CD4-positive, alpha-beta T cell treated with Interleukin-4 for 1 hour (primary cell): ENCODE measurements around the gene DDX20.
"Not testable (repeated sequence)": the region's sequence is repeated elsewhere in the genome, so short reads cannot be mapped to it uniquely, and the experiment has no call there.

Source experiments
- DNase-seq, 2 donors: peaks; one replicate each; pipeline ENCODE4 v3.0.0-alpha.2; 2020 to 2022

The DDX20 gene

GRCh38 chr1:111733183-111733991 lies 22.3 kb upstream of the DDX20 start:
- peak; percentile 35 to 77 for DNase-seq

DNA sequence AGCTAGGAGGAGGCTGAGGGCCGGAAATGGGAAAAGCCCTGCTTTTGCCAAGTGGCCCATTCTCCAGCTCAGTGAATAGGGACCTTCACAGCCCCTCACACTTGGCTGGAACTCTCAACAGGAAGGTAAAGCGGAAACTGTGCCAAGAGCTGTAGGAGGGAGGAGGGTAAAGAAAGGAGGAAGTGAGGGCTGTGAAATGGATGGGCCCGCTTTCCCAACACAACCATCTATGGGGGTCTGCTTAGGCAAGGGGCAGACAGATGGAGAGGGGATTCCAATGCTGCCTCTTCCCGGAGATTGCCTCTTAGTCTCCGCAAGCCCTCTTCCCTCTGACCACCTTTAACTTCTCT lies 21.7 kb upstream of the DDX20 start:
- DNase-seq = peak in 1 of 2 donors; percentile 33

GRCh38 chr1:111734426-111734825 lies 21.3 kb upstream of the DDX20 start:
- no peak for DNase-seq

DNA sequence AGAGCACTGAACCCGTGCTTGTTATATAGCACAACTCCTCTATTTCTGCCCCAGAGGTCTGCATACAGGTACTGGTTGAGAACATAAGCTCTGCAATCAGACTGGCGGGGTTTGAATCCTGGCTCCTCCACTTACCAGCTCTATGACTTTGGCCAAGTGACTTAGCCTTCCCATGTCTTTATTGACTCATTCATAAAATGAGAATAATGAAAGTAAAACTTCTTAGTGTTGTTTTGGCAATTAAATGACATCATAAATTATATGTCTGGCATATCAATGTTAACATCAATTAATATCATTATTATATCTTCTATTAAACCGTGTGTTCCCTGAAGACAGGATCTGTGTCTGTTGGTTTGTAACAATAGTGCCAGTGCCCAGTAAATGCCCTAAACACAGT lies 20.8 kb upstream of the DDX20 start:
- no peak for DNase-seq

DNA sequence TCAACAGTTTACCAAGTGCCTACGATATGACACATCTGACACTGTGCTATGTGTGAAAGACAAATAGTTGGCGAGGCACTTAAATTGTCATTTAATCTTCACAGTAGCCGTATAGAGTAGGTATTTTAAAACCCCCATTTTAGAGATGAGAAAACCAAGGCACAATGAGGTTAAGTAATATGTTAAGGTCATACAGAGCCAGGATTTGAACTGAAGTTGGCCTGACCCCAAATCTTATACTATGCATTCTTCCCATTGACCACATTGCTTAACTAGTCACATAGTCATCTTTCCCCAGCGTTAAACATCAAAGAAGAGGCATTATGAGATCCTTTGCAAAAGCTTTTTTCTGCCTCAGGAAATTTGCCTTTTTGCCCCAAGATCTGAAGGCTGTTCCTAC lies 20.4 kb upstream of the DDX20 start:
- no peak for DNase-seq

DNA sequence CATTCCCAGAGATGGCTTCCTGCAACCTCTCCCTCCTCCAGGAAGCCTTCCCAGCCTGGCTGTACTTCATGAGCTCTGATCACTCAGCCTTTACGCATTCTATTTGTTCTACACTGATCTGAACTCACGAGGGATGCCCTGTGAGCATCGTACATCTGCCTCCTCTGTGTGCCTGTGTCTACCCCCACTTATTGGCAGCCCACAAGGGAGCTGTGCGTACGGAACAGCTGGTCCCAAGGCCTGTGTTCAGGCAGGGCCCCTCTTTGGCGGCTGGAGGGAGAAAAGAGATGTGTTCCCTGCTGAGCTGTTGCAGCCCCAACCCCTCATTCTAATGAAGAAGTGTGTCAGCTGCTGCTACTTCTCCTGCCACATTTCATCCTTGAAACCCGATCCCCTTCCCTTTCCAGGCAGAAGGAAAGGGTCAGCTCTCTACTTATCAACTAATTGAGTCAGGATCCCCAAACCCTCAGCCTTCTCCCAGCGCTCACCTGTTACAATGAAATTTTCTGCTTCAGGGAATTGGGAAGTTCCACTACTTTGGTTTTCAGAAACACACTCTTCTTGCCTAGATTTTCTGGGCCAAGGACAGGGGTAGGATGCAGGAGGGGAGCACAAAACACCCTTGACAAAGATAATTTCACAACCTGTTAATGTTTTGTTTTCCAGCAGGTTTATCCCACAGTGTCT lies 19.7 kb upstream of the DDX20 start:
- no peak for DNase-seq

DNA sequence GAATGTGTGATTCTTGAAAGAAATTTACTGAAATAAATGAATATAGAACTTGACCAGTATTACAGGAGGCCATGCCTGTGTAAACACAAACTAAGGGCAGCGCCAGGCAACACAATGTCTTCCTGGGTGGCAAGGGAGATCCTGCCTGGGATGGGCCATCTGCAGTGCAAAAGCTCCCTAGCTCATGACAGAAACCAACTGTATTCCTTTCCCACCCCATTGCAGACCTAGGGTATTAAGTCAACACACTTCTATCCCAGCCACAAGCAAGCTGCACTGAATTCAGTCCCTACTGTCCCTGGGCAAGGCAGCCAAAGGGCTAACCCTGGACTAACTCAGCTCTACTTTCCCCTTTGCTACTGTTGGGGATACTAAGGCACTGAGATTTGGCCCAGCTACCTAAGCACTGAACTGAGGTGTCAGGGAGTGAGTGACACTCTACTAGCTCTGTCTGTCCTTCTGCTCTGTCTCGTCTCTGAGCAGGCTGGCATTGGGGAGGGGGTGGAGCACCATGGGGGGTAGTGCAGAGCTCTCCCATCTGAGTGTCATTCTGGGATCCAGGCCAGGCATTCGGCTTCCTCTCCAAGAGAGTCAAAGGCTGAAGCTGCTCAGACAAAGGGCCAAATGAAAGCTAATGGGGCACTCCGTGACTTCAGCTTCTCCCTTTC lies 19.0 kb upstream of the DDX20 start:
- DNase-seq = no peak

DNA sequence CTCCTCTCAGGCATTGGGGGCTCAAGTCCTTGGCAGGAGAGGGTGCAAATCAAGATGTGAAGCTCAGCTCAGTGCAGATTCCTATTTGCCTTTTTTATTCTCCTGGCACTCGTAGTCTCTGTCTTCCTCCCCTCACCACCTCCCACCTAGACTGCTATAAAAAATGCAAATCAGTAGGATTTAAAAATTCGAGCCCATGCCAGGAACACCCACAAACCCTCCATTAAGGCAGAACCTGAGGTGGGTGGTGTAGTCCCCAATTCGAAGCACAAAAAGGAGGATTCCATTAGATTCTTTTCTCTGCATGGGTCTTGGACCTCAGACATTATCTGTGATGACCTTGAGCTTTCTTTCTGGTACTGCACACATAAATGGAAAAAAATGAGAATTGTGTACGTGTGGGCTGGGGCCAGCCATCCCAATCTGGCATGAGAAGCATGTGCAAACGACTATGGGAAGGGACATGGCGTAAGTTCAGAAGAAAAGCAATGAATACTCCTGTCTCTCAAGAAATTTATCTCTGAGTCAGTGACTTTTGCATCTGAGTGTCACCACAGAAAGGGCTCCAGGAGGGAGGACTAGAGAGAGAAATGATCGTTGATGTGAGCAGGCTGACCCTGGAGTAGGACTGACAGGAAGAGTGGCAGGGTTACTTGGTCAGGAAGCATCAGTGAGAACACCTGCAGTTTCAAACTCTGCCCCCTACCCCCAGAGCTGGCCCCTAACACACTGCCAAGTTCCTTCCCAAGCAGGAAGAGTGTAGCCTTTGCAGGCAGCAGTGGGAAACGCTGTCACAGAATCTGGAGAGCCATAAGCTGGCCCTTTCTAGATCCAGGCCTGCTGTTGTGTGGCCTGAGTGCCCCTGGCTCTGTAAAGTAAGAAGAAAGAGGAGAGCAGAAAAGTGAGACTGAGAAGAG lies 18.2 kb upstream of the DDX20 start:
- DNase-seq = no peak

GRCh38 chr1:111738133-111738435 lies 17.6 kb upstream of the DDX20 start:
- DNase-seq = no peak

DNA sequence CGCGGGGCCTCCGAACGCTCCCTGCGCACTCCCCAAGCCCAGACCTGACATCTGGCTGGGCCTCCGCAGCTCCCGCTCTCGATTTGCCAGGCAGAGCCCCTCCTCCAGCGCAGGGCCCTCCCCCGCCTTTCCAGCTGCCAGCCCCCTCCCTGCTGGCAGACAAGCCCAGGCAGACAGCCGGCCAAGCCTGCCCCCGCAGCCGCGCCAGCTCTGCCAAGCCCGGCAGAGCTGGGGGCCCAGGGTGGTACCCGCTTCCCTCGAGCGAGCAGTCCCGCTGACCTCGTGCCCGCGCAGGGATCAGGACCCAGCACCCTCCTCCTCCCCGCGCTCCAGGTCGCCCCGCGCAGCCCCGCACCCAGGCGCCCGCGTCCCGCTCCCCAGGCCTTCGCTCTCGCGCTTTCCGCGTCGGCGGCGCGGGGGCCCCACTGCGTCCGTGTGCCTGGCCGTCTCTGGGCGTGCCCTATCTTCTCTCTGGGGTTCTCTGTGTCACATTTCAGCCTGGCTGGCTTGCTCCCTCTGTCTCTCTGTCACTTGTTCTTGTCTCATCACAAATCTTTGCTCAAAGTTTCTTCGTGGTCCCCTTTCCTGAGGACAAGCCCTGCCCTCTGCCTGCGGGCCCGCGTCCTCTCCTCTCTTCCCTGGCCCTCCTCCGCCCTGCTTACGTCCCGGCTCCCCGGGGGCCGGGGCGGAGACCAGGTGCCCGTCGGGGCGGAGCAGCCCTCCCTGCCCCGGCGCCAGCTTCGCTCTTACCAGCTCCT lies 17.1 kb upstream of the DDX20 start:
- DNase-seq = peak; percentile 47 to 49

GRCh38 chr1:111739194-111739924 lies 16.3 kb upstream of the DDX20 start, which contains the start of gene INKA2:
Gene INKA2 (minus strand): TSS chr1:111739395. CDS start chr1:111739242, 153 bp downstream.
- DNase-seq = peak; percentile 78

DNA sequence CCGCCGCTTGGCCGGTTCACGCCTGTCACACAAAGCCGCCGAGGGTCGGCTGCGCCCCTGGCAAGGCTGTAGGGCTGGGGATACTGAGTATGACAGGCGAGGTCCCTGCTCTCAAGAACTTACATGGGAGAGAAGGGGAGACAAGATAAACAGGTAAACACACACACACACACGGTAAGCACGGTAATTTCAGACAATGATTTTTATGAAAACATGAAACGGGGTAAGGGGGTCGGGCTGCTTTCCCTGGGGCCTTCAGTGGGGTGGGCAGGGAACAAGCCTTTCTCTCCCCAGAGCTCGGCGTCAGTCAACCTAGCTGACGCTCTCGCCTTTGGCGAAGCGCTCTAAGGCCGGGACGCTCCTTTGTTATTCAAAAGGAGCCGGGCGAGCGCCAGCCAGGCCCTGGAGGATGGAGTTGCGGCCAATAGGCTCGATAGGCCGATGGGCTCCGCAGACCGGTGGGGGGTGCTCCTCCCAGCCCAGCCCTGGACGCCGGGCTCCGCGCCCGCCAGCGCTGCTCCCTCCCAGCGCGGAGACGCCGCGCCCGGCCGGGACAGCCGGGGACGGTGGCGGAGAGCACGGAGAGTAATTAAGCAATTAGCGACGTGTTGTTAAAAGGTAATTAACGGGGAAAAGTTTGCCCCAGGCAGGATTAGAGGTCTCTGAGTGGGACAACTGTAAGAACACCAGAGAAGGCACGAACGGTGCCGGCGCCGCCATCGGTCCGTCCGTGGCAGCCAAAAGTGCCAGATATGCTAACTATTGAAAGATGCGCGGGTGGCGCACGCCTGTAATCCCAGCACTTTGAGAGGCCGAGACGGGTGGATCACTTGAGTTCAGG lies 15.6 kb upstream of the DDX20 start:
- DNase-seq = peak in 1 of 2 donors; percentile 19

DNA sequence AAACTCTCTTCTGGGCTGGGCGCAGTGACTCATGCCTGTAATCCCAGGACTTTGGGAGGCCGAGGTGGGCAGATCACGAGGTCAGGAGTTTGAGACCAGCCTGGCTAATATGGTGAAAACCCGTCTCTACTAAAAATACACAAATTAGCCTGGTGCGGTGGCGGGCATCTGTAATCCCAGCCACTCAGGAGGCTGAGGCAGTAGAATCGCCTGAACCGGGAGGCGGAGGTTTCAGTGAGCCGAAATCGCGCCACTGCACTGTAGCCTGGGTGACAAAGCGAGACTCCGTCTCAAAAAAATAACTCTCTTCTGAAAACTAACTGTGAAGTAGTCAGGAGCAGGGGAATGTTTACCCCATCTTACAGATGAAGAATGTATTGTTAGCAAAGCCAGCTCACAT lies 13.4 kb upstream of the DDX20 start:
- DNase-seq = not testable (repeated sequence)

GRCh38 chr1:111742938-111743549 lies 12.7 kb upstream of the DDX20 start:
- DNase-seq = no peak

DNA sequence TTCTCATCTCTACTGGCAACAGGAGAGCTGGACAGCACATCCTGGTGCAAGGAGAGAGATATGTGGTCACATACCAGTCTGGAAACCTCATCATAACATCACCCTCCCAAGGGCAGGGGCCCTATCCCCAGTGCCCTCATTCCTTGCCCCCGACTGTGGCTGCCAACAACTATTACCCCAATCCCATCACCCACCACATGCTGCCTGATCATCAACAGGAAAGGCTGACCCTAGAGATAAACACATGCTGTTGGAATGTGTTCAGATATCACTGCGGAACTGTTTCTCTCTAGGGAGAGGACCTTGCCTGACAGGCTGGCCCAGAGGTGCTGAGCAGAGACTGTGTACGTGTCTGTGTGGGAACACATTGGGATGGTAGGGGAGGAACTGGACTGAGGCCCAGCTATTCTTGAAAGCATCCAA lies 12.0 kb upstream of the DDX20 start:
- no peak for DNase-seq

GRCh38 chr1:111745675-111746613 lies 9.8 kb upstream of the DDX20 start:
- DNase-seq = no peak

- no peak for DNase-seq
These were observed 9.1 kb upstream of the DDX20 start for GRCh38 chr1:111746614-111746999.

DNA sequence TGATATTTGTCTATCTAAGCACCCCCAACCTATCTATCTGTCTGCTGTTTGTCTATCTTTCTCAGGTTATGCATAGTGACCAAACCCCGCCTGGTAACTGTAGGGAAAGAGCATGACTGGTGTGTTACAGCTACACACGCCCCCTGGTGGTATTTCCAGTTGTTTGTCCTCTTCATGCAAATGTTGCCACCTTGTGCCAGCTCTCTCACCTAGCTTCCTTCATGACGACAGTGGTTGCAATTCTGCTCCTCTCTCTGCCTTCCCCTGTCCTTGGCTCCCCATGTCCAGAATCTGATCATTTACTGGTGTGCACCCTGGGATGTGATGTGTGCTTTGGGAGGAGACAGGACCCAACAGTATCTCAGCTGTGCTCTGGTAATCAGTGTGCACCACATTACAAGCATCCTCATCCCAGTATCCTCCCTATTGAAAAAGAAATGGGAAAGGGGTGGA lies 8.4 kb upstream of the DDX20 start:
- peak; percentile 72 to 77 for DNase-seq

- no peak for DNase-seq
These were observed 7.8 kb upstream of the DDX20 start for GRCh38 chr1:111747947-111748346.
